ENCODE data around the gene ULK3.

The ULK3 gene

DNA sequence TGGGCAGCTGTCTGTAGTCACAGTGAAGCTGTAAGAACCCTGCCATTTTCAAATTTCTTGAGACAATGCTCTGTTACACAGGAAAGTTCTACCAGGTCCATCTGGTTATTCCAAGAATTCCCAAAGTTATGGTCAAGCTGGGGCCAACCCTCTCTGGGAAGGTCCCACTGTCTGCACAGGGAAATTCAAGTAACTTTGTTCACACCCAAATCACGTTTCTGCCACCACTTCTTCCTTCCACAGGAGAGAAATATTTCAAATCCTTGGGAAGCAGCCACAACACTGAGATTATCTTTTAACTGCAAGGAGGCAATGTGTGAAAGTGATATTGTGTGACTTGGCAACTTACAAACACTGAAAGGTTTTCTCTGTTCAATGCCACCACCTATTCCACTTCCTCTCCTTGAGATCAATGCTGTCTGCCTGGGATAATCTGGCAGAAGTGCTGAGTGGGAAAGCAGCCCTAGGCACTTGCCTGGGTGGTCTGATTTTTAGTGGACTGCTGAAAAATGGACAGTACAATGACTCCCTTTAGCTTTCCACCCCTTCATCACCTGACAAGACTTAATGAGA, 24.6 kb upstream of the ULK3 start:
- TF ChIP-seq, protein P1, sequence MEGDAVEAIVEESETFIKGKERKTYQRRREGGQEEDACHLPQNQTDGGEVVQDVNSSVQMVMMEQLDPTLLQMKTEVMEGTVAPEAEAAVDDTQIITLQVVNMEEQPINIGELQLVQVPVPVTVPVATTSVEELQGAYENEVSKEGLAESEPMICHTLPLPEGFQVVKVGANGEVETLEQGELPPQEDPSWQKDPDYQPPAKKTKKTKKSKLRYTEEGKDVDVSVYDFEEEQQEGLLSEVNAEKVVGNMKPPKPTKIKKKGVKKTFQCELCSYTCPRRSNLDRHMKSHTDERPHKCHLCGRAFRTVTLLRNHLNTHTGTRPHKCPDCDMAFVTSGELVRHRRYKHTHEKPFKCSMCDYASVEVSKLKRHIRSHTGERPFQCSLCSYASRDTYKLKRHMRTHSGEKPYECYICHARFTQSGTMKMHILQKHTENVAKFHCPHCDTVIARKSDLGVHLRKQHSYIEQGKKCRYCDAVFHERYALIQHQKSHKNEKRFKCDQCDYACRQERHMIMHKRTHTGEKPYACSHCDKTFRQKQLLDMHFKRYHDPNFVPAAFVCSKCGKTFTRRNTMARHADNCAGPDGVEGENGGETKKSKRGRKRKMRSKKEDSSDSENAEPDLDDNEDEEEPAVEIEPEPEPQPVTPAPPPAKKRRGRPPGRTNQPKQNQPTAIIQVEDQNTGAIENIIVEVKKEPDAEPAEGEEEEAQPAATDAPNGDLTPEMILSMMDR (IDR thresholded peaks at IDR 0.05; ENCODE audit: insufficient read depth, low read depth, low read length, missing control alignments), result no peak
- DNase-seq (ENCODE audit: low read depth), result no peak
- no peak overlapping the region for H3K4me3 ChIP-seq (ENCODE audit: low read depth, low read length)

DNA sequence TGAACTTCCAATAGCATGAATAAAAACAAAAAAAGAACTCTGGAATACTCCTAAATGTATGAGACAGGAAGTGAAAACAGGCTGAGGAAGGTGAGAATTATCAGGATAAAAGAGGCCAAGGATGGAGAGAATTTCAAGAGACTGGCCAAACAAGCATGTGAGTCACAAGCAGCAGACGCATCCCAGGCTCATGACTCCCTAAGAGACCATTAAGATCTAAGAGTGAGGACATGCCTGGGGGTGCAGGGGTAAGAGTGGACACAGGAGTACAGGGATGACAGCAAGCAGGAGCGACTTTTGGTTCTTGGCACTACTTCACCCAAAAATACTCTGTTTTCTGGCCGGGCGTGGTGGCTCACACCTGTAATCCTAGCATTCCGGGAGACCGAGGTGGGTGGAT, 23.1 kb upstream of the ULK3 start:
- TF ChIP-seq, protein P1 (IDR thresholded peaks at IDR 0.05; ENCODE audit: insufficient read depth, low read depth, low read length, missing control alignments), result no peak
- no peak for DNase-seq (ENCODE audit: low read depth)
- no peak overlapping the region for H3K4me3 ChIP-seq (ENCODE audit: low read depth, low read length)

DNA sequence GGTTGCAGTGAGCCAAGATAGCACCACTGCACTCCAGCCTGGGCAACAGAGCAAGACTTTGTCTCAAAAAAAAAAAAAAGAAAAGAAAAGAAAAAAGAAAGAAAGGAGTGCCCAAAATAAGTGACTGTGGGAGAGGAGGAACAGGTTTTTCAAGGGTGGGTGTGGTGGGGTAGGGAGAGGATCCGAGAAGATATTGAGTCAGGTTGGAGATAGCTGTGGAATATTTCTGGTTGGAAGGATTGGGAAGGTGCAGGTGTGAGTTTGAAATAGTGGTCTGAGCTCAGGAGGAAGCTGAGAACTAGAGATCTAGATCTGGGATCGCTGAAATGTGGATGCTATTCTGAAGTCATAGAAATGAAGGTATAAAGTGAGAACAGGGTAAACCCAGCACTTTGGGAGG, 22.4 kb upstream of the ULK3 start:
- no peak for DNase-seq (ENCODE audit: low read depth)
- no peak overlapping the region for H3K4me3 ChIP-seq (ENCODE audit: low read depth, low read length)
- TF ChIP-seq, protein P1 (IDR thresholded peaks at IDR 0.05; ENCODE audit: insufficient read depth, low read depth, low read length, missing control alignments), result no peak

DNA sequence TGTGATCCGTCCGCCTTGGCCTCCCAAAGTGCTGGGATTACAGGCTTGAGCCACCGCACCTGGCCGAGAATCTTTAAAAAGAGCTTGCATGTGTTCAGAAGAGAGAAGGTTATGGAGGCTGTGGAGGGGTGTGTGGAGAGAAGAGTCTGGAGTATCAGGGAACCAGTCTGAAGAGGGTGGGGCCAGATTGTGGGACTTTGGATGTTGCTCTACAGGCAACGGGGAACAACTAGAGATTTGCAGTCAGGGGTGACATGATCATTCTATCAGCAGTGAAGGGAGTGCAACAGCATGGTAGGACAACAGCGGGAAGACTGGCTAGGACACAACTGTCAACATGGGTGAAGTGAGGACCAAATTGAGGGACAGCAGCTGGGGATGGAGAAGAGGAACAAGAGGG, 21.3 kb upstream of the ULK3 start:
- no peak for DNase-seq (ENCODE audit: low read depth)
- TF ChIP-seq, protein P1 (IDR thresholded peaks at IDR 0.05; ENCODE audit: insufficient read depth, low read depth, low read length, missing control alignments), result no peak
- no peak overlapping the region for H3K4me3 ChIP-seq (ENCODE audit: low read depth, low read length)

DNA sequence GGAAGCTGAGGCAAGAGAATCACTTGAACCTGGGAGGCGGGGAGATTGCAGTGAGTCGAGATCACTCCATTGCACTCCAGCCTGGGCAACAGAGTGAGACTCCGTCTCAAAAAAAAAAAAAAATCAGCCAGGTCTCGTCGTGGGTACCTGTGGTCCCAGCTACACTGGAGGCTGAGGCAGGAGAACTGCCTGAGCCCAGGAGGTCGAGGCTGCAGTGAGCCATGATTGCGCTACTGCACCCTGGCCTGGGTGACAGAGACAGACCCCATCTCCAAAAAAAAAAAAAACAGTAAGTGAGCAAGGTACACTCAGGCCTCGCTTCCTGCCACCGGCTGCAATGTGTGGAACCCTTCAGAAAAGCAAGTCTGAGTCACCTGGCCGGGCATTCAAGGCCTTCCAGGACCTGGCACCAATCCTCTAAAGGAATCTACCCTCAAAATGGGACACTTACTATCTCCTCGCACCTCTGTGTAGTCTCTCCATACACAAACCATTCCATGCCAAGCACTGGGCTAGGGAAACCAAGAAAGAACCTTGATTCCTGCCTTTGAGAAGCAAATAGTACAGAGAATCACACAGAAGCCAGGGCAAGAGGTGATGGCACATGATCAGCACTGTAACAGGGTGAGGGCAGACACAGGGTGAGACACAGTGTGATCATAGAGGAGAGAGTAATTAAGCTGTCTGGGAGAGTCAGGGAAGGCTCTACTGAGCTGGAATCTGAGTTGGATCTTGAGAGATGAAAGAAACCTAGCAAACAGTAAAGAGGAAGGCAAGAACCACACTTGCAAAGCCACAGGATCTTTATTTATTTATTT, 20.5 kb upstream of the ULK3 start:
- no peak overlapping the region for H3K4me3 ChIP-seq (ENCODE audit: low read depth, low read length)
- DNase-seq (ENCODE audit: low read depth), result no peak
- TF ChIP-seq, protein P1 (IDR thresholded peaks at IDR 0.05; ENCODE audit: insufficient read depth, low read depth, low read length, missing control alignments), result no peak

DNA sequence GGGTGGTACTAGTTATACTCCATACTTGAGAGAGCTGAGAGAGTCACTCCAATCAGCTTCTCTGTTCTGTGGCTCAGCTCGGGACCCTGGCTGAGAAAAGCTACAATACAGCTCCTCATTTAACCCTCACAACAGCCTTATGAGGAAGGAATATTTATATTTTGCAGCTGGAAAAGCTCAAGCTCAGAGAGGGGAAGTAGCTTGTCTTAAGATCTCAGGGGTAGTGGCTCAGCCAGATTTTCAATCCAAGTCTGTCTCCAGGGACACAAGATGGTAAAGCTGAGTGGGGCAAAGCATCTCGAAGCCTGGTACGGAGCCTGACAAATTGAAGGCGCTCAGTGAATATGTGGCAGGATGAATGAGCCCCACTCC, 15.4 kb upstream of the ULK3 start:
- TF ChIP-seq, protein P1 (IDR thresholded peaks at IDR 0.05; ENCODE audit: insufficient read depth, low read depth, low read length, missing control alignments), result no peak
- H3K4me3 ChIP-seq (ENCODE audit: low read depth, low read length), result no peak overlapping the region
- no peak for DNase-seq (ENCODE audit: low read depth)
